ENCODE measurements around the gene PQBP1.

PQBP1 gene

GRCh38 chrX:48939524-48940228 lies 41.9 kb downstream of the PQBP1 start:
- Histone ChIP-seq H2BK15ac (ENCODE audit: low read length) (no peak overlapping the region), H2BK5ac (ENCODE audit: low read length) (no peak overlapping the region), H3K36me3 (replicated peaks in 1 of 2; ENCODE audit: control insufficient read depth in 2 of 2, insufficient read depth in 2 of 2, low read length in 2 of 2) (peaks cover 13 to 40% of the 10 kb centered on the region in 2 donors), H4K8ac (ENCODE audit: low read depth, low read length) (no peak overlapping the region), H3K9ac (ENCODE audit: low read depth, low read length, poor library complexity) (no peak overlapping the region), H3K4ac (ENCODE audit: low read length) (no peak overlapping the region), H3K79me1 (ENCODE audit: low read depth, low read length) (peaks cover 2% of the 10 kb centered on the region), H3K14ac (ENCODE audit: low read length) (no peak overlapping the region), H3K27me3 (ENCODE audit: control insufficient read depth in 3 of 3, insufficient read depth in 3 of 3, low read depth in 1 of 3, low read length in 3 of 3) (no peaks in the 10 kb centered on the region), H2AFZ (ENCODE audit: low read length) (no peak overlapping the region), H3K4me2 (ENCODE audit: insufficient read depth, low read length, poor library complexity, severe bottlenecking) (no peak overlapping the region), H2BK120ac (ENCODE audit: low read depth, low read length) (no peak overlapping the region), H3K4me3 (ENCODE audit: low read length in 2 of 2) (no peak overlapping the region), H3K4me1 (ENCODE audit: control insufficient read depth in 2 of 2, insufficient read depth in 1 of 2, low read depth in 1 of 2, low read length in 2 of 2) (peaks cover 0 to 3% of the 10 kb centered on the region in 2 donors), H3K27ac (replicated peaks; ENCODE audit: low read length) (no peak overlapping the region), H4K91ac (ENCODE audit: low read depth, low read length, poor library complexity) (no peak overlapping the region), H3K23ac (ENCODE audit: low read depth, low read length, poor library complexity) (no peak overlapping the region), H3K9me3 (replicated peaks in 1 of 2; ENCODE audit: control insufficient read depth in 2 of 2, insufficient read depth in 1 of 2, low read depth in 1 of 2, low read length in 2 of 2) (no peaks in the 10 kb centered on the region), H3K18ac (ENCODE audit: low read length) (no peak overlapping the region), H2AK5ac (ENCODE audit: low read depth, low read length) (no peak overlapping the region), H2BK12ac (ENCODE audit: low read length) (no peak overlapping the region)
- WGBS, 2 donors (ENCODE audit: extremely low coverage in 2 of 2, insufficient read length in 2 of 2, insufficient replicate concordance in 1 of 2), result no CpG with 5 or more reads among the region's 3 CpGs
- DNase-seq (ENCODE audit: low spot score), result no peak

- no peak for DNase-seq (ENCODE audit: low spot score)
- Histone ChIP-seq H3K4ac (ENCODE audit: low read length) (no peak overlapping the region), H3K14ac (ENCODE audit: low read length) (no peak overlapping the region), H2BK15ac (ENCODE audit: low read length) (no peak overlapping the region), H3K4me3 (ENCODE audit: low read length in 2 of 2) (no peak overlapping the region), H3K27me3 (ENCODE audit: control insufficient read depth in 3 of 3, insufficient read depth in 3 of 3, low read depth in 1 of 3, low read length in 3 of 3) (no peaks in the 10 kb centered on the region), H3K9ac (ENCODE audit: low read depth, low read length, poor library complexity) (no peak overlapping the region), H3K18ac (ENCODE audit: low read length) (no peak overlapping the region), H3K9me3 (replicated peaks in 1 of 2; ENCODE audit: control insufficient read depth in 2 of 2, insufficient read depth in 1 of 2, low read depth in 1 of 2, low read length in 2 of 2) (no peaks in the 10 kb centered on the region), H2AK5ac (ENCODE audit: low read depth, low read length) (no peak overlapping the region), H3K79me1 (ENCODE audit: low read depth, low read length) (peaks cover 2% of the 10 kb centered on the region), H2BK12ac (ENCODE audit: low read length) (no peak overlapping the region), H4K91ac (ENCODE audit: low read depth, low read length, poor library complexity) (no peak overlapping the region), H3K4me2 (ENCODE audit: insufficient read depth, low read length, poor library complexity, severe bottlenecking) (no peak overlapping the region), H2BK5ac (ENCODE audit: low read length) (no peak overlapping the region), H4K8ac (ENCODE audit: low read depth, low read length) (no peak overlapping the region), H3K23ac (ENCODE audit: low read depth, low read length, poor library complexity) (no peak overlapping the region), H2BK120ac (ENCODE audit: low read depth, low read length) (no peak overlapping the region), H3K27ac (replicated peaks; ENCODE audit: low read length) (no peak overlapping the region), H2AFZ (ENCODE audit: low read length) (no peak overlapping the region), H3K4me1 (ENCODE audit: control insufficient read depth in 2 of 2, insufficient read depth in 1 of 2, low read depth in 1 of 2, low read length in 2 of 2) (peaks cover 0 to 3% of the 10 kb centered on the region in 2 donors), H3K36me3 (replicated peaks in 1 of 2; ENCODE audit: control insufficient read depth in 2 of 2, insufficient read depth in 2 of 2, low read length in 2 of 2) (peaks cover 8 to 32% of the 10 kb centered on the region in 2 donors)
- WGBS, 2 donors (ENCODE audit: extremely low coverage in 2 of 2, insufficient read length in 2 of 2, insufficient replicate concordance in 1 of 2), result no CpG with 5 or more reads among the region's 2 CpGs
Measured at GRCh38 chrX:48940404-48940955, 42.8 kb downstream of the PQBP1 start.

GRCh38 chrX:48942895-48943294 lies 45.2 kb downstream of the PQBP1 start:
- no peak for DNase-seq (ENCODE audit: low spot score)
- no peak overlapping the region for H2AFZ ChIP-seq (ENCODE audit: low read length)
- H3K4me2 ChIP-seq (ENCODE audit: insufficient read depth, low read length, poor library complexity, severe bottlenecking), result no peak overlapping the region
- no CpG with 5 or more reads among the region's 2 CpGs for WGBS, 2 donors (ENCODE audit: extremely low coverage in 2 of 2, insufficient read length in 2 of 2, insufficient replicate concordance in 1 of 2)
- peaks cover 2% of the 10 kb centered on the region for H3K79me1 ChIP-seq (ENCODE audit: low read depth, low read length)
- H2AK5ac ChIP-seq (ENCODE audit: low read depth, low read length), result no peak overlapping the region
- H3K9ac ChIP-seq (ENCODE audit: low read depth, low read length, poor library complexity), result no peak overlapping the region
- no peaks in the 10 kb centered on the region for H3K9me3 ChIP-seq (replicated peaks in 1 of 2; ENCODE audit: control insufficient read depth in 2 of 2, insufficient read depth in 1 of 2, low read depth in 1 of 2, low read length in 2 of 2)
- H2BK5ac ChIP-seq (ENCODE audit: low read length), result no peak overlapping the region
- H3K4ac ChIP-seq (ENCODE audit: low read length), result no peak overlapping the region
- H2BK120ac ChIP-seq (ENCODE audit: low read depth, low read length), result no peak overlapping the region
- H3K27ac ChIP-seq (replicated peaks; ENCODE audit: low read length), result no peak overlapping the region
- no peak overlapping the region for H4K8ac ChIP-seq (ENCODE audit: low read depth, low read length)
- no peak overlapping the region for H3K18ac ChIP-seq (ENCODE audit: low read length)
- H3K36me3 ChIP-seq (replicated peaks in 1 of 2; ENCODE audit: control insufficient read depth in 2 of 2, insufficient read depth in 2 of 2, low read length in 2 of 2), result peaks cover 8 to 27% of the 10 kb centered on the region in 2 donors
- no peak overlapping the region for H3K14ac ChIP-seq (ENCODE audit: low read length)
- H3K23ac ChIP-seq (ENCODE audit: low read depth, low read length, poor library complexity), result no peak overlapping the region
- H2BK12ac ChIP-seq (ENCODE audit: low read length), result no peak overlapping the region
- H2BK15ac ChIP-seq (ENCODE audit: low read length), result no peak overlapping the region
- H3K4me3 ChIP-seq (ENCODE audit: low read length in 2 of 2), result no peak overlapping the region
- no peak overlapping the region for H4K91ac ChIP-seq (ENCODE audit: low read depth, low read length, poor library complexity)
- no peaks in the 10 kb centered on the region for H3K27me3 ChIP-seq (ENCODE audit: control insufficient read depth in 3 of 3, insufficient read depth in 3 of 3, low read depth in 1 of 3, low read length in 3 of 3)
- no peaks in the 10 kb centered on the region for H3K4me1 ChIP-seq (ENCODE audit: control insufficient read depth in 2 of 2, insufficient read depth in 1 of 2, low read depth in 1 of 2, low read length in 2 of 2)

GRCh38 chrX:48945517-48946348 lies 48.0 kb downstream of the PQBP1 start:
- Histone ChIP-seq H3K9me3 (replicated peaks in 1 of 2; ENCODE audit: control insufficient read depth in 2 of 2, insufficient read depth in 1 of 2, low read depth in 1 of 2, low read length in 2 of 2) (no peaks in the 10 kb centered on the region), H2BK15ac (ENCODE audit: low read length) (no peak overlapping the region), H2BK12ac (ENCODE audit: low read length) (no peak overlapping the region), H3K9ac (ENCODE audit: low read depth, low read length, poor library complexity) (no peak overlapping the region), H3K4ac (ENCODE audit: low read length) (no peak overlapping the region), H2BK5ac (ENCODE audit: low read length) (no peak overlapping the region), H3K4me1 (ENCODE audit: control insufficient read depth in 2 of 2, insufficient read depth in 1 of 2, low read depth in 1 of 2, low read length in 2 of 2) (no peaks in the 10 kb centered on the region), H3K18ac (ENCODE audit: low read length) (no peak overlapping the region), H3K14ac (ENCODE audit: low read length) (no peak overlapping the region), H4K8ac (ENCODE audit: low read depth, low read length) (no peak overlapping the region), H3K4me2 (ENCODE audit: insufficient read depth, low read length, poor library complexity, severe bottlenecking) (no peak overlapping the region), H4K91ac (ENCODE audit: low read depth, low read length, poor library complexity) (no peak overlapping the region), H3K36me3 (replicated peaks in 1 of 2; ENCODE audit: control insufficient read depth in 2 of 2, insufficient read depth in 2 of 2, low read length in 2 of 2) (peaks cover 4 to 25% of the 10 kb centered on the region in 2 donors), H3K79me1 (ENCODE audit: low read depth, low read length) (peaks cover 2% of the 10 kb centered on the region), H3K4me3 (ENCODE audit: low read length in 2 of 2) (no peak overlapping the region), H3K23ac (ENCODE audit: low read depth, low read length, poor library complexity) (no peak overlapping the region), H3K27me3 (ENCODE audit: control insufficient read depth in 3 of 3, insufficient read depth in 3 of 3, low read depth in 1 of 3, low read length in 3 of 3) (no peaks in the 10 kb centered on the region), H2AFZ (ENCODE audit: low read length) (no peak overlapping the region), H2BK120ac (ENCODE audit: low read depth, low read length) (no peak overlapping the region), H3K27ac (replicated peaks; ENCODE audit: low read length) (no peak overlapping the region), H2AK5ac (ENCODE audit: low read depth, low read length) (no peak overlapping the region)
- DNase-seq (ENCODE audit: low spot score), result no peak
- WGBS, 2 donors (ENCODE audit: extremely low coverage in 2 of 2, insufficient read length in 2 of 2, insufficient replicate concordance in 1 of 2), result no CpG with 5 or more reads among the region's 8 CpGs
